Endodermal cell (in vitro differentiated cells): ENCODE measurements around the gene TBL1XR1. TPM values are rescaled to one million over a fixed set of nuclear protein-coding genes. Genes with fewer than 3 reads are reported as not detected.

ENCODE experiments used
- DNase-seq: peaks from one replicate; pipeline ENCODE4 v3.0.0-alpha.2; 2017
- H3K27ac ChIP-seq: 2 replicates; pipeline ENCODE4 v1.5.1; 2013; ENCODE audit warnings: mild to moderate bottlenecking, low read depth, low read length, moderate library complexity
- H3K27me3 ChIP-seq: 2 replicates; pipeline ENCODE4 v1.6.1; 2013; ENCODE audit warnings: mild to moderate bottlenecking, low read length, moderate library complexity; ENCODE audit not compliant: insufficient read depth, control insufficient read depth, poor library complexity, severe bottlenecking
- H3K36me3 ChIP-seq: 2 replicates; pipeline ENCODE4 v1.7.0; 2013; ENCODE audit warnings: mild to moderate bottlenecking, low read length, moderate library complexity; ENCODE audit not compliant: control insufficient read depth, insufficient read depth
- H3K4me1 ChIP-seq: one replicate; pipeline ENCODE4 v1.7.0; 2013; ENCODE audit warnings: low read length; ENCODE audit not compliant: control insufficient read depth, insufficient read depth
- H3K4me3 ChIP-seq: 2 replicates; pipeline ENCODE4 v1.5.1; 2013; ENCODE audit warnings: mild to moderate bottlenecking, low read length, moderate library complexity
- H3K9ac ChIP-seq: 2 replicates; pipeline ENCODE4 v1.6.1; 2013; ENCODE audit warnings: mild to moderate bottlenecking, low read length, moderate library complexity; ENCODE audit not compliant: poor library complexity, severe bottlenecking; ENCODE audit errors: extremely low read depth
- H3K9me3 ChIP-seq: 2 replicates; pipeline ENCODE4 v1.6.1; 2013; ENCODE audit warnings: mild to moderate bottlenecking, low read length, moderate library complexity; ENCODE audit not compliant: control insufficient read depth
- H3K27ac Mint-ChIP-seq: 2 replicates; pipeline ENCODE4 v1.8.0; 2020; ENCODE audit warnings: mixed read lengths
- H3K27me3 Mint-ChIP-seq: 2 replicates; pipeline ENCODE4 v1.8.0; 2021; ENCODE audit warnings: mild to moderate bottlenecking, mixed read lengths; ENCODE audit not compliant: insufficient read depth
- H3K36me3 Mint-ChIP-seq: 2 replicates; pipeline ENCODE4 v1.8.0; 2020; ENCODE audit warnings: low read depth, mixed read lengths
- H3K4me1 Mint-ChIP-seq: 2 replicates; pipeline ENCODE4 v1.8.0; 2020; ENCODE audit warnings: mixed read lengths
- H3K4me3 Mint-ChIP-seq: 2 replicates; pipeline ENCODE4 v1.8.0; 2020; ENCODE audit warnings: mild to moderate bottlenecking, moderate library complexity, mixed read lengths
- H3K9me3 Mint-ChIP-seq: 2 replicates; pipeline ENCODE4 v1.8.0; 2020; ENCODE audit warnings: mild to moderate bottlenecking, mixed read lengths
- CTCF ChIP-seq: fragments of 200-600 bp; sonication (generic); conservative IDR thresholded peaks from 2 replicates; pipeline ENCODE4 v1.5.0; 2021; ENCODE audit warnings: antibody characterized with exemption, mild to moderate bottlenecking
- WGBS, 2 experiments: methylation state at CpG; one replicate each; pipeline versions ENCODE4 v1.1.5 to v1.1.7; 2013; ENCODE audit warnings: missing lambda C conversion rate in 2 of 2, mixed read lengths in 1 of 2; ENCODE audit not compliant: insufficient coverage in 1 of 2, insufficient read length in 1 of 2; 5-methylcytosine and 5-hydroxymethylcytosine counted together
- total RNA-seq, 2 donors: library from RNA; stranded (reverse); fragmentation: NEBNext Ultra II Directional in 1 of 2; extraction: Animal tissue kit (Norgen Biotek cat#: 25700) in 1 of 2; gene quantifications; 2 replicates in 1 of 2; 3 replicates in 1 of 2; pipeline ENCODE4 v1.2.1, GENCODE V29; 2021

The TBL1XR1 gene
- total RNA-seq, 2 donors from 2014 or later, result 235 to 273 TPM

GRCh38 chr3:176976586-176976985 lies 220.7 kb downstream of the TBL1XR1 start:
- Histone ChIP-seq H3K9ac (no peak overlapping the region), H3K27ac (no peak overlapping the region), H3K4me1 (no peaks in the 10 kb centered on the region), H3K27me3 (no peaks in the 10 kb centered on the region), H3K4me3 (no peak overlapping the region), H3K36me3 (no peaks in the 10 kb centered on the region), H3K9me3 (peaks cover under 1% of the 10 kb centered on the region)
- no peaks in the 10 kb centered on the region for H3K36me3 Mint-ChIP-seq
- H3K27ac Mint-ChIP-seq, result no peak overlapping the region
- no peaks in the 10 kb centered on the region for H3K4me1 Mint-ChIP-seq
- no peak overlapping the region for H3K4me3 Mint-ChIP-seq
- no peak for DNase-seq
- H3K27me3 Mint-ChIP-seq, result no peaks in the 10 kb centered on the region
- no peak for TF ChIP-seq CTCF
- 94% methylated on average over 3 to 10 of the region's 10 CpGs for WGBS, 2 experiments
- H3K9me3 Mint-ChIP-seq, result peaks cover 2% of the 10 kb centered on the region

GRCh38 chr3:176974279-176974678 lies 223.0 kb downstream of the TBL1XR1 start:
- no peak overlapping the region for H3K9ac ChIP-seq
- H3K4me1 ChIP-seq, result no peaks in the 10 kb centered on the region
- H3K27me3 ChIP-seq, result no peaks in the 10 kb centered on the region
- Mint-ChIP-seq H3K4me3 (no peak overlapping the region), H3K27me3 (no peaks in the 10 kb centered on the region), H3K36me3 (no peaks in the 10 kb centered on the region), H3K4me1 (peaks cover 3% of the 10 kb centered on the region), H3K27ac (no peak overlapping the region), H3K9me3 (no peaks in the 10 kb centered on the region)
- 76 to 91% methylated on average over 2 of the region's 4 CpGs for WGBS, 2 experiments
- no peak overlapping the region for H3K4me3 ChIP-seq
- TF ChIP-seq CTCF, result no peak
- DNase-seq, result no peak
- H3K36me3 ChIP-seq, result no peaks in the 10 kb centered on the region
- H3K9me3 ChIP-seq, result no peaks in the 10 kb centered on the region
- H3K27ac ChIP-seq, result no peak overlapping the region

GRCh38 chr3:176971613-176972174 lies 225.6 kb downstream of the TBL1XR1 start:
- H3K4me1 Mint-ChIP-seq, result peaks cover 6% of the 10 kb centered on the region
- TF ChIP-seq CTCF, result no peak
- Histone ChIP-seq H3K4me1 (no peaks in the 10 kb centered on the region), H3K4me3 (no peak overlapping the region), H3K36me3 (no peaks in the 10 kb centered on the region), H3K27me3 (no peaks in the 10 kb centered on the region), H3K9ac (no peak overlapping the region), H3K9me3 (no peaks in the 10 kb centered on the region), H3K27ac (no peak overlapping the region)
- no peaks in the 10 kb centered on the region for H3K9me3 Mint-ChIP-seq
- H3K36me3 Mint-ChIP-seq, result no peaks in the 10 kb centered on the region
- WGBS, 2 experiments, result 96 to 100% methylated on average over 4 to 5 of the region's 5 CpGs
- no peak for DNase-seq
- no peaks in the 10 kb centered on the region for H3K27me3 Mint-ChIP-seq
- H3K4me3 Mint-ChIP-seq, result no peak overlapping the region
- no peak overlapping the region for H3K27ac Mint-ChIP-seq
